Kidney epithelial cell (primary cell): Measurements from ENCODE around the gene POLRMT. TPM values are rescaled to one million over a fixed set of nuclear protein-coding genes. Genes with fewer than 3 reads are reported as not detected.

ENCODE experiments used
- DNase-seq: peaks from one replicate; pipeline ENCODE4 v3.0.0-alpha.2; 2010; ENCODE audit warnings: low read depth
- H3K27me3 ChIP-seq: 2 replicates; pipeline ENCODE4 v1.6.0; 2011; ENCODE audit warnings: low read length; ENCODE audit not compliant: control insufficient read depth, insufficient read depth
- H3K36me3 ChIP-seq: 2 replicates; pipeline ENCODE4 v1.5.1; 2011; ENCODE audit warnings: low read length; ENCODE audit not compliant: control insufficient read depth, insufficient read depth
- H3K4me3 ChIP-seq: 2 replicates; pipeline ENCODE4 v1.5.1; 2011; ENCODE audit warnings: low read depth, mild to moderate bottlenecking, control low read depth, low read length
- total RNA-seq: library from RNA; depleted of rRNA; stranded (reverse); fragments of >200 nt; gene quantifications from 2 replicates; pipeline ENCODE4 v1.2.3, GENCODE V29; 2015
- TF ChIP-seq, protein P1 (sequence below): IDR thresholded peaks from 2 replicates; pipeline ENCODE4 v1.5.1; 2011; ENCODE audit warnings: mild to moderate bottlenecking, moderate library complexity, low read length, control low read depth, inconsistent platforms; ENCODE audit not compliant: insufficient read depth, poor library complexity, severe bottlenecking

POLRMT gene
- total RNA-seq, 1 donor from 2014 or later, result 47.6 TPM

GRCh38 chr19:663682-664117 is 30.4 kb upstream of the POLRMT start:
- Histone ChIP-seq H3K36me3 (no peaks in the 10 kb centered on the region), H3K27me3 (no peaks in the 10 kb centered on the region), H3K4me3 (peak overlapping the region; percentile 47)
- TF ChIP-seq, protein P1, sequence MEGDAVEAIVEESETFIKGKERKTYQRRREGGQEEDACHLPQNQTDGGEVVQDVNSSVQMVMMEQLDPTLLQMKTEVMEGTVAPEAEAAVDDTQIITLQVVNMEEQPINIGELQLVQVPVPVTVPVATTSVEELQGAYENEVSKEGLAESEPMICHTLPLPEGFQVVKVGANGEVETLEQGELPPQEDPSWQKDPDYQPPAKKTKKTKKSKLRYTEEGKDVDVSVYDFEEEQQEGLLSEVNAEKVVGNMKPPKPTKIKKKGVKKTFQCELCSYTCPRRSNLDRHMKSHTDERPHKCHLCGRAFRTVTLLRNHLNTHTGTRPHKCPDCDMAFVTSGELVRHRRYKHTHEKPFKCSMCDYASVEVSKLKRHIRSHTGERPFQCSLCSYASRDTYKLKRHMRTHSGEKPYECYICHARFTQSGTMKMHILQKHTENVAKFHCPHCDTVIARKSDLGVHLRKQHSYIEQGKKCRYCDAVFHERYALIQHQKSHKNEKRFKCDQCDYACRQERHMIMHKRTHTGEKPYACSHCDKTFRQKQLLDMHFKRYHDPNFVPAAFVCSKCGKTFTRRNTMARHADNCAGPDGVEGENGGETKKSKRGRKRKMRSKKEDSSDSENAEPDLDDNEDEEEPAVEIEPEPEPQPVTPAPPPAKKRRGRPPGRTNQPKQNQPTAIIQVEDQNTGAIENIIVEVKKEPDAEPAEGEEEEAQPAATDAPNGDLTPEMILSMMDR, result no peak
- DNase-seq, result no peak

- H3K27me3 ChIP-seq, result no peaks in the 10 kb centered on the region
- H3K36me3 ChIP-seq, result no peaks in the 10 kb centered on the region
- no peak for DNase-seq
- H3K4me3 ChIP-seq, result peak within 1 kb of the TSS; percentile 95
- TF ChIP-seq, protein P1, result no peak
Measured at GRCh38 chr19:662962-663681, 29.8 kb upstream of the POLRMT start, which contains the start of gene RNF126. Gene RNF126 (minus strand): TSS chr19:663214. CDS start chr19:663121, 93 bp downstream.

GRCh38 chr19:662207-662961 is 29.0 kb upstream of the POLRMT start:
- Histone ChIP-seq H3K27me3 (no peaks in the 10 kb centered on the region), H3K36me3 (no peaks in the 10 kb centered on the region), H3K4me3 (peak overlapping the region; percentile 95)
- DNase-seq, result no peak
- TF ChIP-seq, protein P1, result no peak

DNA sequence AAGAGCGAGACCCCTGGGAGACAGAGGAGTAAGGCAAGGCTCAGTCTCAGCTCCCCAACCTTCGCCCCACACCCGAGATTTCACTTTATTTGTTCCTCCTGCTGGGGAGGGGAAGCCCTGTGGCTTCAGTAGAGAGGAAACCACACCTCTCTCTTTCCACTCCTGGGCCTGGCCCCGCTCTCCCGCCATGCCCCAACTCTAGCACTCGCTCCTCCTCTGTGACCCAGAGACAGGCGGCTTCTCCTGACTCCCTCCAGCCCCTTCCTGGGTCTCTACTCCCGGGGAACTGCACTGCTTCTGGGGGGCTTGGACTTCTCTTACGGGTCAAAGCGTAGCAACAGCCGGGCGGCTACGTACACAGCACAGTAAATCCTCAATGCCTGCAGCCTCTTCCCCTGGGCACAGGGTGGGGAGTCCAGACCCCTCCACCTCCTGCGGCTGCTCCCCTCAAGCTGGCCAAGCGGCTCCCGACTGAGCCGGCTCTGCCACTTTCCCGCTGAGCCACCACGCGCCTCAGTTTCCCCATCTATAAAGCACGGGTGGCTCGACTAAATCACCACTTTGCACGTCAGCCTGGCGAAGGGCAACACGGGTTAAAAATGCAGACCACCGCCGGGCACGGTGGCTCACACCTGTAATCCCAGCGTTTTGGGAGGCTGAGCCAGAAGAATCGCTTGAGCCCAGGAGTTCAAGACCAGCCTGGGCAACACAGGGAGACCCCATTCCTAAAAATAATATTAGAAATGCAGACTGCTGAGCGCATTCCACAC is 28.3 kb upstream of the POLRMT start:
- peak overlapping the region; percentile 95 for H3K4me3 ChIP-seq
- TF ChIP-seq, protein P1, result no peak
- H3K36me3 ChIP-seq, result no peaks in the 10 kb centered on the region
- H3K27me3 ChIP-seq, result no peaks in the 10 kb centered on the region
- DNase-seq, result no peak

- H3K27me3 ChIP-seq, result no peaks in the 10 kb centered on the region
- TF ChIP-seq, protein P1, result no peak
- no peaks in the 10 kb centered on the region for H3K36me3 ChIP-seq
- H3K4me3 ChIP-seq, result peak overlapping the region; percentile 95
- DNase-seq, result no peak
Measured at GRCh38 chr19:660793-661426, 27.6 kb upstream of the POLRMT start.
